Measurements from ENCODE around the gene LIN52.

LIN52 gene

GRCh38 chr14:74231784-74232183 lies 147.0 kb downstream of the LIN52 start:
- no peak for DNase-seq (ENCODE audit: low read depth, low spot score)

GRCh38 chr14:74235017-74235416 lies 150.3 kb downstream of the LIN52 start:
- DNase-seq (ENCODE audit: low read depth, low spot score) = no peak

DNA sequence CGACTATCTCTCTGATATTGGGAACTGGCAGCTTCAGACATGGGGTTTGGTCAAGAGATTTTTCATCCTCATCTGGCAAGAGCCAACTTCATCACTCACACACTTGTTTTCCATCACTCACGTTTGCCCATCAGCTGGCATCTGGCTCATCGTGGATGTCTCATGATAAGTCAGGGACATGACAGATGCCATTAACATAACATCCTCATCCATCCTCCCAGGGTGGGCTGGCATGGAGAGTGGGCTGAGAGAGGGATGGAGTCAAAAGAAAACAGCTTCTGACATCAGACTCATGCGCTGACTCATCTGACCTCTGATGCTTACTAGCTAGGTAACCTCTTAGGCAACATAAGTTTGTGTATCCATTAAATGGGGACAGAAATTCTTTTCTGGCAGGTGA lies 152.7 kb downstream of the LIN52 start:
- no peak for DNase-seq (ENCODE audit: low read depth, low spot score)

GRCh38 chr14:74238974-74239847 lies 154.5 kb downstream of the LIN52 start, which contains the start of gene VSX2:
VSX2 (plus strand) TSS chr14:74239449; CDS start chr14:74239562, 113 bp downstream.
- DNase-seq (ENCODE audit: low read depth, low spot score) = no peak

- no peak for DNase-seq (ENCODE audit: low read depth, low spot score)
These were observed 155.4 kb downstream of the LIN52 start for GRCh38 chr14:74239848-74240793.

- no peak for DNase-seq (ENCODE audit: low read depth, low spot score)
These were observed 156.3 kb downstream of the LIN52 start for GRCh38 chr14:74240794-74241651.

DNA sequence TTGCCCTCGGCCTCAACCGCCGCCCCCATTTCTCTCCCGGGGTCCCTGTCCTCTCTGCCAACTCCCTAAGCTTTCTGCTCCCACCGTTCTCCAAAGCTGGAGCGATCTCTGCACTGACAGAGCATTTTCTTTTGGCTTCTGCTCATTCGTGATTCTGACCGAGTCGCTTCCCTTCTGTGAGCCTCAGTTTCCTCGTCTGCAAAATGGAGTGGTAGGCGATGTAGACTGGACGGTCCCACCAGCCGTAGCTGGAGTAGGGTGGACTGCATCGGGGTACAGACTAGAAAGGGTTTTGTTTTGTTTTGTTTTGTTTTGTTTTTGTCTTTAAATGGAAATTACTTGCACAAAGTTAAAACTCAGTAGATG lies 156.9 kb downstream of the LIN52 start:
- DNase-seq (ENCODE audit: low read depth, low spot score) = no peak

DNA sequence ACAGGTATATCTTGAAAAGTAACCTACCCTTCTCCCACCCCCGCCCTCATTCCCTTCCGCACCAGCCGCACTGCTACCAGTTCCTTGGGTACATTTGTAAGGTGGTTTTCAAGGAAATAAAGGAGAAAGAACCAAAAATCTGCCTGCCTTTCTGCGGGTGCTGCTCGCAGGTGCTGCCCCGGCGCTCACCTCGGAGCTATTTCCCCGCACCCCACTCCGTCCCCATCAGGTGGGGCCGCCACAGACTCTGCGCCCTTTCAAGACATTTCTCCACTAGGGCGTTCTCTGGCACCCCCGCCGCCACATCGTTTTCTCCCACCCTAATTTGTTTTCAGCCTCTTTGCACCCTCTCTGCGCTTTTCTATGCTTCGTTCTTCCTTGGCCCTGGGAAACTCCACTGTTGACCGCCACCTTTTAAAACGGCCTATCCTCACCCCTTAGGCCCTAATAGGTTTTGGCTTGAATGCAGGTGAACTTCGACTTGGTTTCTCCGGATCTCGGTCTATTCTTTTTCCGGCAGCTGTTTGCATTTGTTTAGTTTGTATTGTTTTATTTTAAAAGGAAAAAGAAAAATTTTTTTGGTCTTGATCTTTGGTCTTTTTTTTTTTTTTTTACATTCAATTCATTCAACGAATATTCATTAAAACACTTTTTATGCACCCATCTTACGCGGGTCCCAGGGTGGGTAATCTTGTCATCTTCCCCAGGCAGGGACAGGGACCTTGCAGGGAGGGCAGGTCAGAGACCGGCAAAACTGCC lies 157.4 kb downstream of the LIN52 start:
- no peak for DNase-seq (ENCODE audit: low read depth, low spot score)

- no peak for DNase-seq (ENCODE audit: low read depth, low spot score)
These were observed 158.0 kb downstream of the LIN52 start for GRCh38 chr14:74242780-74243042.

DNA sequence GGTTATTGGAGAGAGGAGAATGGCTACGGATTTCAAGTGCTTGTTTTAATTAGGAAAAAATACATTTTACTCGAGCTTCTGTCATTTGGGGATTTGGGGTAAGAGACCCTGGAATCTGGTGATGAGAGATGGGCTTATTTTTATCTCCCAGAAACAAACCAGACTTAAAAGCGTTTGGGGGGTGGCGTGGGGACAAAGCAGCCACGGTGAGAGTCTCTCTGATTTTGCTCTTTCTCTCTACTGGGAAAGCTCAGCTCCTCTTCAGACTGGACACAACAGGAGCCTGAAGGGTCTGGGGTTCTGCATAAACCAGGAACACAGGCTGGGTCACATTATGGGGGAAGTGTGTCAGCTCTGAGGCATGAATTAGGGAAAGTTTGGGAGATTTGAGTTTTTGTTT lies 158.3 kb downstream of the LIN52 start:
- DNase-seq (ENCODE audit: low read depth, low spot score) = no peak

DNA sequence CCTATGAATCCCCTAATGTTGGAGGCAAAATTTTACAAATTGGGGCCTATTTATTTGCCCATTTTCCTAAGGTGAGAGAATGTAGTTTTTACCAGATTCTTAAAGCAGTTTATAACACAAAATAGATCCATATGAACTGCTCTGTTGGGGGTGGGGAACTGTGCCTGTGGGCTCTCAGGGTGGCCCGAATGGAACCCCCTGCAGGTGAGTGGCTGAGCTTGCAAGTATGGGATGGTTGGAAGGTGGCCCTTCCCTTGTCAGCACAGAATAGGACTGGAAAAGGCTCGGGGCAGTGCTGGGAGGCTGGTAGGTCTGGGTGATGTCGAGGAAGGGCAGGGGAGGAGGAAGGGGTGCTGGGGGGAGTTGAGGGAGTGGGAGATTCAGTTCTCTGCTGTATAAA lies 159.4 kb downstream of the LIN52 start:
- DNase-seq (ENCODE audit: low read depth, low spot score) = no peak

DNA sequence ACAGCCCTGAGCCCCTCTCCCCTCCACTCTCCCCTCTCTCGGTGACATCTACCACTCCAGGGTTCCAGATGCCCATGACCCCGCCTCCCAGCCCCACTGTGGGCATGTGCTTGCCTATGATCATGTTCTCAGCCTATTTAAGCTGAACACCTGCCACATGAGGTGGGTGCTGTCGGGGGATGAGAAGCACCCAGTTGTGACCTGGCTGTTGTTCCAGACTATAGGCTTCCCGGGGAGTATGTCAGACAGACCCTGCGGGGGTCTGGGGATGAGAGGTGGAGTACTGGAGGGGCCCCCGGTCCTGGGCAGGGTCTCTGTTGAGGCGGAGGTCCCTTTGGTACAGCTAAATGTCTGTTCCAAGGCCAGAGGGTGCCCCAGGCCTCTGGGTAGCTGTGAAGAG lies 160.5 kb downstream of the LIN52 start:
- no peak for DNase-seq (ENCODE audit: low read depth, low spot score)

- no peak for DNase-seq (ENCODE audit: low read depth, low spot score)
These were observed 161.8 kb downstream of the LIN52 start for GRCh38 chr14:74246542-74246941.

DNA sequence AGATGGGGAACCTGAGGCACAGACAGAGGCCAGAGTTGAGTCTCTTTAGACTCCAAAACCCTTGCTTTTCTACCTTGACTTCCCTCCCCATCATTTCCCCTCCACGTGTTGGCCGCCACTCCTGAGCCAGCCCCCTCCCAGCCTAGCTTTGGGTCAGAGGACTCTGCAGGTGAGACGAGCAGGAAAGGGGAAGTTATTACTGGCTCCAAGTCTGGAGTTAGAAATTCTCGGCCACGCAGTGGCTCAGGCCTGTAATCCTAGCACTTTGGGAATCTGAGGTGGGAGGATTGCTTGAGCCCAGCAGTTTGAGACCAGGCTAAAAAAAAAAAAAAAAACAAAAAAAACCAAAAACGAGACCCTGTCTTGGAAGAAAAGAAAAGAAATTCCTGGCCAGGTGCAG lies 163.3 kb downstream of the LIN52 start:
- DNase-seq (ENCODE audit: low read depth, low spot score) = no peak

- DNase-seq (ENCODE audit: low read depth, low spot score) = no peak
These were observed 164.9 kb downstream of the LIN52 start for GRCh38 chr14:74249433-74250375.
